Activated CD8-positive, alpha-beta memory T cell treated with anti-CD3 and anti-CD28 coated beads, Interleukin-2, amount 50 U/mL, for 4 hours (primary cell): ENCODE measurements around the gene PC.
A peak's percentile ranks its signal among the peaks of the same experiment; 100 is the strongest.

ENCODE experiments used
- DNase-seq: peaks from one replicate; pipeline ENCODE4 v3.0.0-alpha.2; 2020

PC gene

DNA sequence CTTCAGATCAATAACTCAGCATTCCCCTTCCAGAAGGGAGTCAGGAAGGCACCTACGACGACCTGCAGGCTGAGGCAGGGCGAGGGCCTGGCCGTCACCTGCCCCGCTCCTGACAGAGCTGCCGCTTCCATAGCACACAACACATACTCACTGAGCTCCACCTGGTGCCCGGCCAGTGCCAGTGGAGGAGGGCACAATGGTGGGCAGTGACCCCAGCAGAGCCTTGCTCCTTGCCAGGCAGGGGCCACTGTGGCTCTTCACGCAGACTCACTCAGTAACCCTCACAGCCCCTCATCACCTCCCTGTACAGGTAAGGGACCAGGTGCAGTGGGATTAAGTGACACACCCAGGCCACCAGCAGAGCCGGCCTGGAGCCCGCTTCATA, 76.7 kb downstream of the PC start:
- DNase-seq, result no peak

DNA sequence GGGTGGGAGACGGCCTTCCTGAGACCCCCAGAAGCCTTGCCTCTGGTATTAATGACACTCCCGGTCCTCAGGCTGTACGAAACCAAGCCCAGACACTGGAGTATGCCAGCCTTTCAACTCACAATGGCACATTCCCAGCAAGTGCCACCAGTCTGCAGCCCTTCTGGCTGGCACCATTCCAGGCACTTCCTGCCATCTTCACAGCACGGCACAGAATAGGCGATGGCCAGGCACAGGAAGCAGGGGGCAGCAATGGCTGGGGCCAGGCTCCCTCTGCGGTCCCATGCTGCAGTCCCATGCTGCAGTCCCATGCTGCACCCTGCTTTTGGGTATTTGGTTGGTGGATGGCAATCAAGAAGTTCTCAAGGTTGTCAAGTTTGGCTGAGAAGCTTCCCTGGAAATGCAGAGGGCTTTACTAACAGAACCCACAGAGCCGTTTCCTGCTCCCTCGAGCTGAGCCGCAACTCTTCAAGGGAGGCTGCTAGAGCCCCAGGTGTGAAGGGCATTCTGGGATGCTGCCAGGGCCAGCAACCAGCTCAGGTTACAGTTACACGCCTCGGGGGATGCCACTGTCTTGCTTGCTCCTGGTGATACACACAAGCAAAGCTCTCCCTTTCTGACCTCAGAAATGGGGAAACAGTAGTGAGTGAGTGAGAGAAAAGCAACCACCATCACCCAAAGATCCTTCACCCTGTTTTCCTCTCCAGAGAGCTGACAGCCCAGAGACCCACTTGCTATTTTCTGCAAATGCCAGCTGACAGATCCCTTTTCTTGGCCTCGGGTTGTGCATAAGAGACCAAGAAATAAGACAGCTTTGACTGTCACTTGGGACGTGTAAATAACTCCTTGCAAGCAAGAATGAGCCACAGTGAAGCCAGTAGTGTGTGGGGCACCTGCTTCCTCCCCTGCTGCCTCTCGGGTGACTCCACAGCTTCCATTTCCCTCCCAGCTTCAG, 77.4 kb downstream of the PC start:
- no peak for DNase-seq

DNA sequence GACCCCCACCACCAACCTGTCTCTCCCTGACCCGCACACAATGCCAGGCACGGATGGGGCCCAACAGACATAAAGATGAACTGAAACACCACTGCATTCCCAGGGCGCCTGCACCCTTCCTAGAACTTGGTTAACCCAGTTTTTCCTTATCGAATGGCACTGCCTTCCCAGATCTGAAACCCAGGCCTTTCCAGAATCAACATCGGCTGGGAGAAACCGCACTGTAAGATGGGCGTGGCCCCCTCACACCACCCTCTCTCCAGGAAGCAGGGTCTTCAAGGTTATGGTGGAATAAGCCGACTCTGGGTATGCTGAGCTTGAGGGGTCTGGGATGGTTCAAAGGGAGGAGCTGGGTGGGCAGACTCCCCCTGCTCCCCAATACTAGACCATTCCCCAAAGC, 78.2 kb downstream of the PC start:
- no peak for DNase-seq

DNA sequence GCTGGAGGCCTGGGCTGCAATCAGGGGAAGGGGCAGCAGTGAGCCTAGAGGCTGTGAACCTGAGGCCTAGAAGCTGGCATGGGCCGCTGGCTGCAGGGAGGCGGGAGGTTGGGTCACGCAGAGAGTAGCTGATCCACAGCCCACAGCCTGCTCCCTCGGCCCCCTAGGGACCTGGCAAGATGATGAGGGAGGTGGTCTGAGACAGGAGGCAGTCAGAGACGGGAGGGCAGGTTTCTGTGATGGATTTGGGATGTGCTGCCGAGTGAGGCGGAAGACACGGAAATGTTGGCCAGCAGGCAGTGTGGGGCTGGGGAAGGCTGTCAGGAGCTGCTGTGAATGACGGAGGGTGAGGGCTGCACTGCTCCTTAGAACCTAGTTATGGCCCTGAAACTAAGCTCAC, 78.6 kb downstream of the PC start:
- DNase-seq, result no peak

DNA sequence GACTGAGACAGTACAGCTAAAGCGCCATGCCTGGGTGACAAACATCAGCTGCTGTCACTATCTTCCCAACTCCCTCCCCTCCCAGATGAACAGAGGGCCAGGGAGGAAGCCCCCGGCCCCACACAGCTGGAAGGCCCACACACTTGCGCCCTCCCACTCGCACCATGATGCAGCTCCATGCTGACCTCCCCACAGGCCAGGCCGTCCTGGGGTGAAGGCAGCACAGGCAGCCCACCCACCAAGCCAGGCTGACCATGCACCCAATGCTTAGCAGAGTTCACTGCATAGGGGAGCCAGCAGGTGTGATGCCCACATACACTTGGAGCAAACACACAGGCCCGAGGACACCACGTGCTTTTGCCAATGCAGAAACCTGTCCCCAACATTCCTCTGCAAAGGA, 79.2 kb downstream of the PC start:
- no peak for DNase-seq

DNA sequence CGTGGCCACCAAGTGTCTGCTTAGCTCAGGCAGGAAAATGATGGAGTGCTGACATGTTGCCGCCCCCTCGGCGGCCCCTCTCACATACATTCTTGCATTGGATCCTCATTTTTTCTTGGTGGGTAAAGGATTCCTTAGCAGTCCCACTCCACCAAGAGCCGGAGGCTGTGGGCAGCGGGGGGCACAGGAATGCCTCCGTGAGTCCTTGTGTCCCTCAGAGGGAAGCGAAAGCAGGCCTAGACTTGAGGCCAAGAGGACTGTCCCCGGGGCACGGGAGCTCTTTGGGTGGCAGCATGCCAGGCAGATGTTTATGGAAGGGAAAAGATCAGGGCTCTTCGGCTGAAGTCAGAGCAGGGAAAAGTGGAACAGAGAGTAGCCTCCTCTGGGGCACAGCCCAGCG, 79.7 kb downstream of the PC start:
- no peak for DNase-seq

DNA sequence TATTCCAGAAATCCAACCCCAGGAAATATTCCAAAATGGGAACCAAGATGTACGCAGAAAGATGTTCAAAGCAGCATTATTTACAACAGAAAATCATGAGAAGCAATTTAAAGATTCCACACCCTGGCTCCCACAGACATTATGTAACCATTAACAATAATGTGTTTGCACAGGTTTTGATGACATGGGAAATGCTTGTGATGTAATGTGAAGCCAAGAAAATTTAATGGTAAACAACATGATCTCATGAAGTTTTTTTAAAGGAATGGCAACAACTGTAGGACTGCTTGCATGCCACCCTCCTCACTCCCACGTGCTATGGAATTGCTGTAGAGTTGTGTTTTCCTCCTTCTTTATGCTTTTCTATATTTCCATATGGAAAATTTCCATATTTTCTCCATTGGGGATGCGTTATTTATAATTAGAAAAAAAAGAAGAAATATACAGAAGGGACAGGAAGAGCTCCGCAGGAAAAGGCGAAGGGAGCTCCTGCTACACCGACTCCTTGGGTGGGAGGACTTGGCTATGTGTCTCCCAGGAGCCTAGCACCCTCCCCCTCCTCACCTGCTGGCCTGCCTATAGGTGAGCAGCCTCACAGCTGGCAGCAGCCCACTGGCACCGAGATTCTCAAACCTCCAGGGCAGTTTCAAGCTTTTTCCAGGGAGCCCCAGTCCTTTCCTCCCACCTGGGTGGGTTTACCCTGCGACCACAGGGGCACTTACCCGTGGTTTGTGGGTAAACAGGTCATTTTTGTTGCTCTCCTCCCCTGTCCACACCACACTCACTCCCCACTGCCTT, 80.4 kb downstream of the PC start:
- no peak for DNase-seq

DNA sequence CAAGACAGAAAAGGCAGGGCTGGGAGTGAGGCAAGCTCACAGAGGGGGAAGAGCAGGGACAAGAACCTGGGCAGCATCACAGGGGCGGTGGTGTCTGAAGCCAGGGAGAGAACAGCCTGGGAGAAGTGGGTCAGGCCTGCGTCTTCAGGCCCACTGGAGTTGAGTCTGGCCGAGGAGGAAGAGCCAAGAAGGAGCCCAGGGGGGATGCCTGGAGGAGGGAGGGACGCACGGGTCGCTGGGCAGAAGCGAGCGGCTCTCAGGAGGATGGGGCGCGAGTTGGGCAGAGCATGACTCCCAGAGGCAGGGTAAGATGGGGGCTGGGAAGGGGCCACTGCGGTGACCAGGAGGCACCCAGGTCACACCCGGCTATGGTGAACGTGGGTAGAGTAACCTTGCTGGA, 82.8 kb downstream of the PC start:
- no peak for DNase-seq

DNA sequence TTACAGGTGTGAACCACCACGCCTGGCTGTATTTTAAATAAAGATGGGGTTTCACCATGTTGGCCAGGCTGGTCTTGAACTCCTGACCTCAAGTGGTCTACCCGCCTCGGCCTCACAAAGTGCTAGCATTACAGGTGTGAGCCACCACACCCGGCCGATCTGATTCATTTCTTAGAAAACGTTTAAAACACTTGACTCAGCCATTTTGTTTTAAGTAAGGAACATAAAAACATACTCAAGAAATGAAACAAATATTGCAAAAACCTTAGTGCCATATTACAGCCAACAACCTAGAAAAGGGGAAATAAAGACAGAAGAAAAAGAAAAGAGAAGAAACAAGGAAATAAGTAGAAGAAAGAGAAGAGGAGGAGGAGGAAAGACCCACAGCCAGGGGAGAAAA, 84.0 kb downstream of the PC start:
- DNase-seq, result no peak

DNA sequence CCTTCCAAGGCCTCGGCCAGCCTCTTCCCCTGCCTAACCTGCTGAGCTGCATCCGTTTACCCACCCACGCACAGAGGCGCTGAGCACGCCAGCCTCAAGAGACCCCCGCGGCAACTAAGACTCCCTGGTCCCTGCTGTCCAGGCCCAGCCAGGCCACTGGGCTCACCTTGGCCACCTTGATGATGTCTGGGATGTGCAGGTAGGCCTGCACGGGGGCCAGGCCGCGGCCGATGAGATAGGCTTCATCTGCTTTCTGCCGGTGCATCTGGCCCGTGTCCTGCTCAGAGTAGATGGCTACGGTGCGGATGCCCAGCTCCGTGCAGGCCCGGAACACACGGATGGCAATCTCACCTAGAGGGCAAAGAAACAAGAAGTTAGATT, 86.7 kb downstream of the PC start:
- DNase-seq, result no peak

DNA sequence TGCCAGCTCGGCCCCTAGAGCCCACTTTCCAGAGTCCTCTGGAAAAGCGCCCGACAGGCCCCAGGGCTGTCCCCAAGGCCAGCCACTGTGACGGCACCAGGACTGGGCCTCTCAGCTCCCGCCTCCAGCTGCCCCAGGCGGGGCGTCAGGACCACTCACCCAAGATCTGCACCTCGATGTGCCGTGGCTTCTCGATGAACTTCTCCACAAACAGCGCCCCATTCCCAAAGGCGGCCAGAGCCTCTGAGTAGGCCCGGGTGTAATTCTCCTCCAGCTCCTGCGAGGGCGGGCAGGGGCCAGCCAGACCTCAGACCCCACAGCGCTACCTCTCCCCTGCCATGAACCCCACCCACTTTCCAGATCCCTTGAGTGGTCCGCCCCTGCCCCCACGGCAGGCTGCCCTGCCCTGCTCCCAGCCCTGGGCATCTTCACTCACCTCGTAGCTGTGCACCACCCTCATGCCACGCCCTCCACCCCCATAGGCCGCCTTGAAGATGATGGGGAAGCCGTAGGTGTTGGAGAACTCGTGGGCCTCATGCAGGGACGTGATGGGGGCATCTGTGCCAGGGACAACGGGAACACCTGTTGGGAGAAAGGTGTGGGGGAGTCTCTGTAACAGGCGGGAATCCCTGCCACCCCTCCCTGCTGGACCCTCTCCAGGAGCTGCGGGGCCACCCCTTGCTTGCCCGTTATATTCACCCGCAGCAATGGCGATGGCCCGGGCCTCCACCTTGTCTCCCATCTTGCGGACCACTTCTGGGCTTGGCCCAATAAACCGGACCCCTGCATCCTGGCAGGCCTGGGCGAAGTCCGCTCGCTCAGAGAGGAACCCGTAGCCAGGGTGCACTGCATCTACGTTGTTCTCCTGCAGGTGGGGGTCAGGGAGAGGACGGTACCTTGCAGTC, 87.3 kb downstream of the PC start:
- no peak for DNase-seq

DNA sequence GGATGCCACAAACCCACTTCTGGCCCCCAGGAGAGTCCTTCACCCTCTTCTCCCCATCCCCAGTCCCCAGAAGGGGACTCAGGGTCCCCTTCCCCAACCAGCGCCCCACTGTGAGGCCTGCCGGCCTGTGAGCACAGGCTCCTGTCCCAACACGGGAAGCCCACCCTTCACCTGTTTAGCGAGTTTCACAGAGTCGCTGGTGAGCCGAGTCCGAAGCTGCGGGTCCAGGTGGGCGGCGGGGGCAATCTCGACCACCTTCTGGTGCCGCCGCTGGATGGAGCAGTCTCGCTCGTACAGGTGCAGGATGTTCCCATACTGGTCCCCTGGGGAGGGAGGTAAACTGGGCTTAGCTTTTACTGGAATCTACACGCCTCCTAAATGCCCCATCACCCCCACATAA, 88.1 kb downstream of the PC start:
- DNase-seq, result no peak

DNA sequence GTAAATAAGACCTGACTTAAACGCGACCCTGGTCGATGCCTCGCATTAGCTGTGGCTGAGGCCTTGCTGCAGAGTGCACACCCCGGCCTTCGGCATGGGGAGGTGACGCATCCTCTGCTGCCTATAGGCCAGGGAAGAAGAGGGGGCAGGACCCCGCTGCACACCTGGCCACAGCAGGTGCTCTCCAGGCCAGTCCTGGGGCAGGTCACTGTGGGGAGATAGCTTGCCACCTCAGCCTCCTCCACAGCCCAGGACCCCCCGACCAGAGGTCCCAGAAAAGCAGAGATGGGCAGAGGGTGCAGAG, 88.7 kb downstream of the PC start:
- DNase-seq, result no peak

DNA sequence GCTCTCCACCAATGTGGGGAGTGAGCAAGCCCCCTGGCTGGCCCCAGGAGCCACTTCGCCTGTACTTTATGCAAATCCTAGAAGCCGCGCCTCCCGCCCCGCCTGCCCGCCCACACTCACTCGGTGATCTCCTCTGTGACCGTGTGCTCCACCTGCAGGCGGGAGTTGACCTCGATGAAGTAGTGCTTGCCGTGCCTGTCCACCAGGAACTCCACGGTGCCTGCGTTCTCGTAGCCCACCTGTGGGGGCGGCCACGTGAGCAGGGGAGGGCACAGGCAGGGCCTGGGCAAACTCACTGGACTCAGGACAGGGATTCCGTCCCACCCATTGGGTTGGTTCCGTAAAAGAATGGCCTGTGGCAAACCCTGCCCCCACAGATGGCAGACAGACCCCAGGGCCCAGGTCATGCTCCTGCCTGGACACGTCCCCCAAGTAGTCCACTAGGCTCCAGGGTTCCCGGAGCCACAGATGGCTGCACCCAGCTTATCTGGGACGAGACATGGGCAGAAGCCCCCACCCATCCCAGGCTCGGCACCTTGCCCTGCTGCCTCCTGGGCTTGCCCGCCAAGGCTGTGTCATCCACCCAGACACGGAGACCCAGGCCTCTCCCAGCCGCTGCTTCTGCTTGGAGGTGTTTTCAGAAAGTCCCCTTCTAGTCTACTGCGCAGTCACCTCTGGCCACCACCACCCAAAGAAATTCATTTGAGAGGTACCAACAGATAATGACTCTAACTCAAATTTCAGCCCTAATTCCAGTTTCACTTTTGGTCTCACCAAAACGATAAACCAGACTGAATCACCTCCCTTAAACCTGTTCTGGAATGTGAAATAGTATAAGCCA, 89.2 kb downstream of the PC start:
- DNase-seq, result peak; percentile 80

DNA sequence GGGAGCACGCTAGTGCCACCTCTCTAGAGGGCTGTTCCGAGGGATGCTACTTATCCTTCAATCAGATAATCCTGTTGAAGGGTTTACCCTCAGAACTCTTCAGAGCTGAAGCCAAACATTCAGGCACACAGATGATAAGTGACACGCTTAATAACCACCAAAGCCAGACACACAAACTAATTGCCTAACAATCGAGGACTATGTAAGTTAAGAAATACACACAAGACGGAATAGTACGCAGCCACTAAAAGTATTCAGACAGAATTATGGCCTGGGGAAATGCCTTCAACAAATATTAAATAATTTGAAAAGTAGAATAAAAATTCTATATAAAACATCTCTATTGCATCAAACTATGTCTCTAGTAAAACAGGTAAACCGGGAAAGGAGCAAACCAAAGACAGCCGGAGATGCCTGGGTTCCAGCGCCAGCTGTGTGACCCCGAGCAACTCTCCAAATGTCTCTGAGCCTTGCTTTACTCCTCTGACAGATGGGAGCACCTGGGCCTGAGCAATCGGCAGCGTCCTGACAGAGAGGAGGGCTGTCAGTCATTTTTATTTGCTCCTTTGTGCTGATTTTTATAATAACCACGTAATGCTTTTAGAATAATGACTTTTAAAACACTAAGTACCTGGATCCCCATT, 90.0 kb downstream of the PC start:
- DNase-seq, result no peak

DNA sequence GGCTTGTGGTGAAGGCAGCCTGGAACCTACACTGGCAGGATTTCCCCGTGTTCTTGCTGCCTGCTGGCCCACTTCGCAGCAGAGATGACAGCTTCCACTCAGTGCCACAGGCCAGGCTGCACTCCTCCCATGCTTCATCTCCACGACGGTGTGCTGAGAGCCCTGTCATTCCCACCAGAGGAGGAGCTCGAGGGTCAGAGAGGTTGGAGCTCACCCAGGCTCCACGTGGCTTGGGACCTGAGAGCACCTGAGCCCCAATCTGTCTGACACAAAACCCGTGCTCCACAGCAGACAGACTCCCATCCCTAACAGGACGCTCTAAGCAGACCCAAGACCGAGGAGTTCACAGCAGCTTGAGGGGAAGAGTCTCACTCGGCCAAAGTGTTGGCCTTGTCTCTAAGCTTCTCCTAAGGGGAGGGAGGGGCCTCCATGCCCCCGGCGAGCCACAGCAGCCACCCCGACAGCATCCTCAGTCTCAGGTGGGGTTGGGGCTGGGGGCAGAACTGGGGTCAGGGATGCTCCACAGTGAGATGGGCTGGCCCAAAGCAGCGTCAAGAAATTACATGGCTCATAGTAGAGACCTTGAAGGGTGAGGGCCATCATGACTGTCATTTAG, 90.7 kb downstream of the PC start:
- no peak for DNase-seq

DNA sequence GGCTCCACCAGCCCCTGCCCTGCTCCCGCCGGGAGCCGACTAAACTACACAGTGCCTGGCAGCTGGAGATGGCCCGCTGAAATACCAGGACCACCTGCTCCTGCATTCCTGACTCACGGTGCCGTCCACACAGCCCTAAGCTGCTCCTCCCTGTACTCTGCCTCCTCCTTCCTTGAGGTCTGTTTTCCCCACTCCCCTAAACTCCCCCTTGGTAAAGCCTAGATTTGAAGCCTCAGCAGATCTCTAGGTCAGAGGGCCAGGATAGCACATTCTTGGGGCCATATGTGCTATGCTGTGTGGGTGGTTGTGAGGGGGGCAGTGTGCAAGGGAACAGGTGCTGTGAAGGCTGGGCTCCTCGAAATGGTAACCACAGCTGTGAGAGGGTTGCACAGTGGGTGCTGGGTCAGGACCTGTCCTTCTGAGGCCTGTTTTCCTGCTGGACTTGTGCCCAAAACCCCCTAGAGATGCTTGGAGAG, 91.6 kb downstream of the PC start:
- no peak for DNase-seq

DNA sequence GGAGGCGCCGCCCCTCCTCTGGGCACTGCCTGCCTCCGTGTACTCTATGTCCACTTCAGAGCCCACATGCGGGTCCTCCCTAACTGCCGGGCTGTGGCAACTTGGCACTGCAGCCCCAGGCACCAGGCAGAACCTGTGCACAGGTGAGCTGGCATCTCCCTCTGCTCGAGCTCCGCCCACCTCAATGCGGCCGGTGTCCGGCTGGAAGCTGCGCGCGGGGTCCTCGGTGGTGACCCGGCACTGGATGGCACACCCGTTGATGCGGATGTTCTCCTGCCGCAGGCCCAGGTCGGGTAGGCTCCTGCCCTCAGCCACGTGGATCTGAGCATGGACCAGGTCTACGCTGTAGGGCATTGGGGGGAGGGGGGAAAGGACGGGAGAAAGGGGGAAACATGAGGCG, 92.2 kb downstream of the PC start:
- no peak for DNase-seq

DNA sequence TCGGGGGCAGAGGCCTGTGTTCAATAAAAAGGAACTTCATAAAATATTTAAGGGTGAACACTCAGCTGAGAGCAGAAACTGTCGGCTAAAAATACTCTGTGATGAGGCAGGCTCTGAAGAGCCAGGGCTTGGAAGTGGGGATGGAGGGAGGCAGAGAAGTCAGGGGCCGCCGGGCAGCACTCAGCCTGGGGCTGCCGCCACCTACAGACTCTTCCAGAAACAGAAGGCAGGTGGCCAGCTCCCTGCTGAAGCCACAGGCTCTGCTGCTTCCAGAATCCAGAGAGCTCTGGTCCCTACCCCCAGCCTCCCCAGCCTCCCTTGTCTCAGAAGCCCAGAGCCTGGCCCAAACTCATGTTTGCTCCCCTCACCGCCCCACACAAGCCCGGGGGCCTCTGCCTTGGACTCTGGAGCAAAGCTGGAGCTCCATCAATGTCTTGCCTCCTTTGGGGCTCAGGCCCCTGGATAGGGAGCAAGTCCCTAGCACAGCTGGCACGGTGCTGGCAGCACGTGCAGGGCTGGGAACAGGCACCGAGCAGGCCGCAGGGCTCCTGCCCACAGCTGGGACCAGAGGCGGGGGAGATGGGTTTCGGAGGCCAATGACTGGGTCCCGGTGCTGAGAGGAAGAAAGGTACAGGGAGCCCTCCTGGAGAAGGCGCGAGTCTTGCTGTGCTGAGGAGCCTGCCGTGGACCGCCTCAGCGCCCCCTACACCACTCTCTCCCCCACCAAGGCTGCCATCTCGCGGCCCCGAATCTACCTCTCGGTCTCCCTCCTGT, 93.1 kb downstream of the PC start:
- no peak for DNase-seq

DNA sequence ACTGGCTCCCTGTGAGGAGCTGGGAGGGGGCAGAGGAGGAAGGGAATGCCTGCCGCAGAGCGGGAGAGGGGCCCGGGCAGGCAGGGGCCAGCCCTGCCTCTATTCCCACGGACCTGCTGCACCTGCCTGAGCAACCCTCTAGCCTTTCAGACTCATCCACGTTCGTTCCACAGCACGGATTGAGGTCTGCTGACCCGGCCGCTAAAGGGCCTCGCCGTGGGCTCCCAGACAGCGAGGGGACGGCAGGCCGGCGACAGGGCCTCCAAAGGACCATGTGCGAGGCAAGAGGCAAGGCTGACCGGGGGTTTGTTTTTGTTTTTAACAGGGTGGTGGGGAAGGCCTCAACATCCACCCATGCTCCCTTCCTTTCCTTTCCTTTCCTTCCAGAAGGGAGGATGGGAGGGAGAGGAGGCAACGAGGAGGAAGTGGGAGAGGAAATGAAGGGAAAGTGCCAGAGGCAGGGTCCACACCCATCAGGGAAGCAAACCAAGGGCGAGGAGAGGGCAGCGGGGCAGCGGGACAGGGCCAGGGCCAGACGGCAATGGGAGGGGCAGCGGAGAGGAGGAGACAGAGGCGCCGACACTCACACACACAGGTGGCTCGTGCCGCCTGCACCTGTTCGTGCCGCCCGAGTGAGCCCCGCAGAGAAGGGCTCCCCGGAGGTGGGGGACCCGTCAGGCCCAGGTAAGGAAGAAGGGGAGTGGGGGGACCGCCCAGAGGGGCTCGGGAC, 93.8 kb downstream of the PC start:
- DNase-seq, result no peak
